B cell (primary cell): ENCODE data around the gene PLEKHA7. TPM values are rescaled to one million over a fixed set of nuclear protein-coding genes. Genes with fewer than 3 reads are reported as not detected.

Source experiments
- ATAC-seq: fragments of 200-7000 bp; cut with Tn5 transposase; one replicate; pipeline ENCODE4 v1.10.0; 2021; ENCODE audit warnings: low read depth, mild to moderate bottlenecking, moderate number of reproducible peaks, moderate library complexity
- CTCF ChIA-PET: fragments of 350-600 bp; sonication (Branson Sonifier 250); formaldehyde crosslinking; loops from one replicate; lab custom pipeline; 2021; ENCODE audit warnings: antibody characterized with exemption, inconsistent platforms; lab: Charles Lee
- POLR2A ChIA-PET: fragments of 350-600 bp; sonication (Branson Sonifier 250); formaldehyde crosslinking; loops from one replicate; lab custom pipeline; 2021; ENCODE audit warnings: antibody characterized with exemption; lab: Charles Lee
- DNase-seq: peaks from one replicate; pipeline ENCODE4 v3.0.0; 2013
- H2AFZ ChIP-seq: 2 replicates; pipeline ENCODE4 v1.6.1; 2012; ENCODE audit warnings: mild to moderate bottlenecking, low read depth, low read length; ENCODE audit not compliant: insufficient read depth, poor library complexity, severe bottlenecking
- H3K27ac ChIP-seq, 2 donors: 1 replicate in 1 of 2; 2 replicates in 1 of 2; pipeline ENCODE4 v1.5.1; 2012 to 2013; ENCODE audit warnings: low read length in 2 of 2, mild to moderate bottlenecking in 2 of 2, moderate library complexity in 1 of 2
- H3K27me3 ChIP-seq, 4 experiments: fragments of 200-600 bp in 1 of 4; sonication (generic) in 1 of 4; replicated peaks in 1 of 4; 1 replicate in 2 of 4; 2 replicates in 2 of 4; pipeline versions ENCODE4 v1.6.1 to v1.7.0; 2013 to 2016; ENCODE audit warnings: low read length in 3 of 4, mild to moderate bottlenecking in 2 of 4, mixed read lengths in 1 of 4, moderate library complexity in 1 of 4; ENCODE audit not compliant: insufficient read depth in 4 of 4, control insufficient read depth in 3 of 4; ENCODE audit errors: control extremely low read depth in 1 of 4
- H3K36me3 ChIP-seq, 2 experiments: replicated peaks in 1 of 2; 1 replicate in 1 of 2; 2 replicates in 1 of 2; pipeline versions ENCODE4 v1.6.1 to v1.7.1; 2013; ENCODE audit warnings: low read length in 1 of 2; ENCODE audit not compliant: insufficient read depth in 2 of 2, control insufficient read depth in 1 of 2; ENCODE audit errors: control extremely low read depth in 1 of 2, extremely low read depth in 1 of 2
- H3K4me1 ChIP-seq, 2 donors: fragments of 200-600 bp in 1 of 2; sonication (generic) in 1 of 2; 1 replicate in 1 of 2; 2 replicates in 1 of 2; pipeline versions ENCODE4 v1.5.1 to v1.6.1; 2013 to 2017; ENCODE audit warnings: low read length in 2 of 2; ENCODE audit not compliant: control insufficient read depth in 2 of 2, insufficient read depth in 2 of 2
- H3K4me2 ChIP-seq: replicated peaks from 2 replicates; pipeline ENCODE3; 2012; ENCODE audit warnings: mild to moderate bottlenecking, low read depth, low read length; ENCODE audit not compliant: poor library complexity, severe bottlenecking
- H3K4me3 ChIP-seq, 5 experiments: fragments of 200-600 bp in 1 of 5; sonication (generic) in 1 of 5; 1 replicate in 3 of 5; 2 replicates in 2 of 5; pipeline versions ENCODE4 v1.5.1 to v1.7.0; 2011 to 2016; ENCODE audit warnings: low read length in 4 of 5, mild to moderate bottlenecking in 4 of 5, low read depth in 2 of 5, control low read depth in 1 of 5, moderate library complexity in 1 of 5; ENCODE audit not compliant: insufficient read depth in 1 of 5; ENCODE audit errors: control extremely low read depth in 1 of 5, extremely low read depth in 1 of 5
- H3K79me2 ChIP-seq: fragments of 200-600 bp; sonication (generic); one replicate; pipeline ENCODE4 v1.6.0; 2016; ENCODE audit warnings: low read length; ENCODE audit not compliant: control insufficient read depth, insufficient read depth
- H3K9ac ChIP-seq: fragments of 200-600 bp; sonication (generic); 2 replicates; pipeline ENCODE4 v1.6.1; 2017; ENCODE audit warnings: mild to moderate bottlenecking, low read length, moderate library complexity
- H3K9me3 ChIP-seq, 3 donors: one replicate each; pipeline versions ENCODE4 v1.6.1 to v1.7.1; 2013; ENCODE audit warnings: low read length in 2 of 3; ENCODE audit not compliant: control insufficient read depth in 2 of 3, insufficient read depth in 1 of 3; ENCODE audit errors: control extremely low read depth in 1 of 3
- H4K20me1 ChIP-seq: 2 replicates; pipeline ENCODE4 v1.6.0; 2012; ENCODE audit warnings: mild to moderate bottlenecking, low read length; ENCODE audit not compliant: insufficient read depth, control insufficient read depth, poor library complexity, severe bottlenecking
- H3K27ac Mint-ChIP-seq: one replicate; pipeline ENCODE4 v1.8.0; 2021; ENCODE audit warnings: mixed read lengths
- H3K27me3 Mint-ChIP-seq: one replicate; pipeline ENCODE4 v1.8.0; 2021; ENCODE audit warnings: mixed read lengths
- H3K4me1 Mint-ChIP-seq: one replicate; pipeline ENCODE4 v1.8.0; 2021; ENCODE audit warnings: mixed read lengths
- H3K4me3 Mint-ChIP-seq: one replicate; pipeline ENCODE4 v1.8.0; 2021; ENCODE audit warnings: mixed read lengths
- H3K9me3 Mint-ChIP-seq: one replicate; pipeline ENCODE4 v1.8.0; 2022; ENCODE audit warnings: mixed read lengths; ENCODE audit not compliant: insufficient read depth
- CTCF ChIP-seq: fragments of 200-600 bp; IDR thresholded peaks from one replicate; pipeline ENCODE4 v1.8.0; 2022; ENCODE audit warnings: antibody characterized with exemption, mild to moderate bottlenecking
- EZH2 ChIP-seq: IDR thresholded peaks from 2 replicates; pipeline ENCODE4 v1.6.1; 2012; ENCODE audit warnings: borderline replicate concordance, low read depth, mild to moderate bottlenecking, moderate library complexity, low read length; ENCODE audit not compliant: insufficient read depth, poor library complexity, severe bottlenecking
- WGBS: methylation state at CpG from one replicate; pipeline ENCODE4 v1.1.5; 2013; ENCODE audit warnings: missing lambda C conversion rate; ENCODE audit not compliant: insufficient coverage; 5-methylcytosine and 5-hydroxymethylcytosine counted together
- intact Hi-C: fragments of 100-400 bp; cut with micrococcal nuclease; formaldehyde crosslinking; loops from one replicate; pipeline ENCODE4 v1.10.0; 2022
- polyA plus RNA-seq: library from polyadenylated mRNA; depleted of rRNA; stranded (reverse); fragments of >200 nt; gene quantifications from 2 replicates; pipeline ENCODE4 v1.2.3, GENCODE V29; 2012
- total RNA-seq, 2 donors: library from RNA; stranded (reverse); fragments of 120-200 nt in 1 of 2; gene quantifications; 1 replicate in 1 of 2; 2 replicates in 1 of 2; pipeline versions ENCODE4 v1.2.3 to v1.2.4, GENCODE V29; 2013 to 2022

PLEKHA7 gene
- total and polyA plus RNA-seq, 2 donors (not counting 1 experiment from before 2014, with no cell fraction given), result 1.7 to 8.2 TPM

- POLR2A ChIA-PET, result no interaction called here
- Histone ChIP-seq H3K9me3 (no peaks in the 10 kb centered on the region), H3K27ac (no peak overlapping the region), H2AFZ (no peak overlapping the region), H3K4me2 (no peak overlapping the region), H3K79me2 (no peaks in the 10 kb centered on the region), H3K9ac (no peak overlapping the region), H3K36me3 (no peaks in the 10 kb centered on the region), H3K4me3 (no peak overlapping the region), H4K20me1 (no peaks in the 10 kb centered on the region), H3K4me1 (no peaks in the 10 kb centered on the region), H3K27me3 (no peaks in the 10 kb centered on the region)
- Mint-ChIP-seq H3K4me3 (no peak overlapping the region), H3K9me3 (no peaks in the 10 kb centered on the region), H3K4me1 (no peaks in the 10 kb centered on the region), H3K27me3 (no peaks in the 10 kb centered on the region), H3K27ac (no peak overlapping the region)
- intact Hi-C loops, result no loop called here
- TF ChIP-seq EZH2 (no peak), CTCF (peak; percentile 96)
- CTCF ChIA-PET, result interaction anchor here (0.9 to 5.2 kb wide), 7 partner anchors 9 to 275 kb away, joined by 3 to 19 read pairs (median 4); no protein-coding TSS in a partner anchor
- WGBS, result 75% methylated on average over 16 of the region's 17 CpGs
- ATAC-seq, result peak; percentile 60
- peak; percentile 59 for DNase-seq
Measured at GRCh38 chr11:16788141-16789062, 225.8 kb downstream of the PLEKHA7 start.
